Thoracic aorta (tissue), 2 donors: ENCODE results near the gene TMEM97. TPM values are rescaled to one million over a fixed set of nuclear protein-coding genes. Genes with fewer than 3 reads are reported as not detected.
"Not testable (repeated sequence)": the region's sequence is repeated elsewhere in the genome, so short reads cannot be mapped to it uniquely, and the experiment has no call there.

Experiments used
- ATAC-seq: fragments of 150-250 bp; one replicate; pipeline ENCODE4 v1.8.0; 2017; ENCODE audit warnings: low read depth; ENCODE audit not compliant: insufficient number of reproducible peaks, low FRiP score
- DNase-seq: peaks from one replicate; pipeline ENCODE4 v3.0.0-alpha.2; 2020; ENCODE audit warnings: low spot score
- H3K27ac ChIP-seq, 2 donors: fragments of 200-600 bp; sonication (generic); 1 replicate in 1 of 2; 2 replicates in 1 of 2; pipeline ENCODE4 v1.5.1; 2016; ENCODE audit warnings: mild to moderate bottlenecking in 2 of 2, moderate library complexity in 2 of 2
- H3K27me3 ChIP-seq: fragments of 200-600 bp; sonication (generic); replicated peaks from 2 replicates; pipeline ENCODE4 v1.6.0; 2016; ENCODE audit warnings: mild to moderate bottlenecking; ENCODE audit not compliant: insufficient read depth
- H3K36me3 ChIP-seq: fragments of 200-600 bp; sonication (generic); one replicate; pipeline ENCODE4 v1.5.1; 2016
- H3K4me1 ChIP-seq, 2 donors: fragments of 200-600 bp; sonication (generic); 1 replicate in 1 of 2; 2 replicates in 1 of 2; pipeline versions ENCODE4 v1.5.1 to v1.6.0; 2016; ENCODE audit warnings: low read depth in 2 of 2, mild to moderate bottlenecking in 1 of 2; ENCODE audit not compliant: control insufficient read depth in 1 of 2
- H3K4me3 ChIP-seq: fragments of 200-600 bp; sonication (generic); 2 replicates; pipeline ENCODE4 v1.5.1; 2016; ENCODE audit warnings: mild to moderate bottlenecking
- H3K9me3 ChIP-seq: fragments of 200-600 bp; sonication (generic); 2 replicates; pipeline ENCODE4 v1.5.1; 2016
- CTCF ChIP-seq: fragments of 200-600 bp; sonication (generic); IDR thresholded peaks from one replicate; pipeline ENCODE4 v1.5.1; 2019; ENCODE audit warnings: antibody characterized with exemption
- total RNA-seq, 2 donors: library from RNA; depleted of rRNA; stranded (reverse); fragments of >200 nt; gene quantifications; one replicate each; pipeline versions ENCODE4 v1.1.0 to v1.2.3, GENCODE V29; 2016

The TMEM97 gene
- total RNA-seq, 2 donors from 2014 or later, result 1.1 to 5.9 TPM

- Histone ChIP-seq H3K27ac (no peak overlapping the region), H3K9me3 (no peaks in the 10 kb centered on the region), H3K27me3 (no peaks in the 10 kb centered on the region), H3K36me3 (no peaks in the 10 kb centered on the region), H3K4me3 (no peak overlapping the region), H3K4me1 (no peaks in the 10 kb centered on the region)
- no peak for TF ChIP-seq CTCF
- DNase-seq (no peak), ATAC-seq (no peak)
These were observed 33.0 kb upstream of the TMEM97 start for GRCh38 chr17:28285965-28286364.

GRCh38 chr17:28290703-28291102, 28.3 kb upstream of the TMEM97 start:
- ATAC-seq (no peak), DNase-seq (no peak)
- H3K27me3 ChIP-seq, result no peaks in the 10 kb centered on the region
- no peak for TF ChIP-seq CTCF
- H3K4me3 ChIP-seq, result no peak overlapping the region
- H3K4me1 ChIP-seq, result no peaks in the 10 kb centered on the region
- H3K9me3 ChIP-seq, result no peaks in the 10 kb centered on the region
- no peaks in the 10 kb centered on the region for H3K36me3 ChIP-seq
- no peak overlapping the region for H3K27ac ChIP-seq

- no peak for DNase-seq
- Histone ChIP-seq H3K27me3 (no peaks in the 10 kb centered on the region), H3K4me3 (no peak overlapping the region), H3K4me1 (no peaks in the 10 kb centered on the region), H3K27ac (no peak overlapping the region), H3K36me3 (no peaks in the 10 kb centered on the region), H3K9me3 (no peaks in the 10 kb centered on the region)
- TF ChIP-seq CTCF, result no peak
- no peak for ATAC-seq
These were observed 27.1 kb upstream of the TMEM97 start for GRCh38 chr17:28291780-28292330.

- not testable (repeated sequence) for H3K27me3 ChIP-seq, H3K36me3 ChIP-seq, H3K4me3 ChIP-seq, DNase-seq, ATAC-seq, H3K27ac ChIP-seq, H3K4me1 ChIP-seq, H3K9me3 ChIP-seq
These were observed 26.1 kb upstream of the TMEM97 start for GRCh38 chr17:28292878-28293277.

GRCh38 chr17:28293994-28294393, 25.0 kb upstream of the TMEM97 start:
- Histone ChIP-seq H3K4me3 (no peak overlapping the region), H3K27ac (no peak overlapping the region), H3K4me1 (no peaks in the 10 kb centered on the region), H3K27me3 (no peaks in the 10 kb centered on the region), H3K9me3 (no peaks in the 10 kb centered on the region), H3K36me3 (no peaks in the 10 kb centered on the region)
- DNase-seq (no peak), ATAC-seq (no peak)
- TF ChIP-seq CTCF, result no peak
